Measurements from ENCODE around the gene PTGES.
"Not testable (repeated sequence)": the region's sequence is repeated elsewhere in the genome, so short reads cannot be mapped to it uniquely, and the experiment has no call there.

PTGES gene

DNA sequence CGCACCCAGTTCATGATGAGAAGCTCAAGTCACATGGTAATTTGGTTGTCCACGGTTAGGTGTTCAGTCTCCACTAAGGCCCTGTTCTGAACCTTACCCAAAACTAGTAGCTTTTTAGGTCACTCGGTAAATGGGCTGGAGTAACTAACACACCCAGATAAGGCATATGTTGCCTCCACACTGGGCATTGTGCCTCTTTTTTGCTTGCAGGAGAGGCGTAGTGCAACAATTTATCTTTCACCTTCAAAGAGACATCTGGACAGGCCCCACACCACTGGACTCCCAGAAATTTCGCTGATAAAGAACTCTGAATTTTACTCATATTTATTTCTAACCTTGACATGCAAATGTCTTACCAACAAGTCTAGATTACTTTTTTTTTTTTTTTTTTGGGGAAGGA, 16.8 kb upstream of the PTGES start:
- DNase-seq, result no peak

DNA sequence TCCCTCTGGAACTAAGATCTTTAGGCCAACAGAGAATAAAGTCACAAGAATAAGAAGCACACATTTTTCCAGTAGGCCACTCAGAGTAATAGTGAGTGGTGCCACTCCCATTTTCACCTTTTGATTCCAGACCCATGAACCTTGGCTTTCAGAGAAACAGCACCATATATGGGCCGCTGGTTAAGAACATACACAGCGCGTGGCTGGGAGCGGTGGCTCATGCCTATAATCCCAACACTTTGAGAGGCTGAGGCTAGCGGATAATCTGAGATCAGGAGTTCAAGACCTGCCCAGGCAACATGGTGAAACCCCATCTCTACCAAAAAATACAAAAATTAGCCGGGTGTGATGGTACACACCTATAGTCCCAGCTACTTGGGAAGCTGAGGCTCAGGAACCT, 15.6 kb upstream of the PTGES start:
- no peak for DNase-seq

DNA sequence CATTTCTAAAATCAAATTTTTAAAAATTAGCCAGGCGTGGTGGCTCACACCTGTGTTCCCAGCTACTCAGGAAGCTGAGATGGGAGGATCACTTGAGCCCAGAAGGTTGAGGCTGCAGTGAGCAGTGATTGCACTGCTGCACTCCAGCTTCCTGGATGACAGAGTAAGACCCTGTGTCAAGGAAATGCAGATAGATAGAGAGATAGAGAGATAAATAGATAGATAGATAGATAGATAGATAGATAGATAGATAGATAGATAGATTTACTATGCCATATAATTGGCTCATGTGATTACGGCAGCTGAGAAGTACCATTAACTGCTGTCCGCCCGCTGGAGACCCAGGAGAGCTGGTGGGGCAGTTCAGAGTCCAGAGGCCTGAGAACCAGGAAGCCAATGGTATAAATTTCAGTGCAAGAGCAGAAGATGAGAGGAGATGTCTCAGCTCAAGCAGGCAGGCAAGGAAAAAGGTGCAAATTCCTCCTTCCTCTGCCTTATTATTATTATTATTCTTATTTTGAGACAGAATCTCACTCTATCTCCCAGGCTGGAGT, 13.0 kb upstream of the PTGES start:
- no peak for DNase-seq

DNA sequence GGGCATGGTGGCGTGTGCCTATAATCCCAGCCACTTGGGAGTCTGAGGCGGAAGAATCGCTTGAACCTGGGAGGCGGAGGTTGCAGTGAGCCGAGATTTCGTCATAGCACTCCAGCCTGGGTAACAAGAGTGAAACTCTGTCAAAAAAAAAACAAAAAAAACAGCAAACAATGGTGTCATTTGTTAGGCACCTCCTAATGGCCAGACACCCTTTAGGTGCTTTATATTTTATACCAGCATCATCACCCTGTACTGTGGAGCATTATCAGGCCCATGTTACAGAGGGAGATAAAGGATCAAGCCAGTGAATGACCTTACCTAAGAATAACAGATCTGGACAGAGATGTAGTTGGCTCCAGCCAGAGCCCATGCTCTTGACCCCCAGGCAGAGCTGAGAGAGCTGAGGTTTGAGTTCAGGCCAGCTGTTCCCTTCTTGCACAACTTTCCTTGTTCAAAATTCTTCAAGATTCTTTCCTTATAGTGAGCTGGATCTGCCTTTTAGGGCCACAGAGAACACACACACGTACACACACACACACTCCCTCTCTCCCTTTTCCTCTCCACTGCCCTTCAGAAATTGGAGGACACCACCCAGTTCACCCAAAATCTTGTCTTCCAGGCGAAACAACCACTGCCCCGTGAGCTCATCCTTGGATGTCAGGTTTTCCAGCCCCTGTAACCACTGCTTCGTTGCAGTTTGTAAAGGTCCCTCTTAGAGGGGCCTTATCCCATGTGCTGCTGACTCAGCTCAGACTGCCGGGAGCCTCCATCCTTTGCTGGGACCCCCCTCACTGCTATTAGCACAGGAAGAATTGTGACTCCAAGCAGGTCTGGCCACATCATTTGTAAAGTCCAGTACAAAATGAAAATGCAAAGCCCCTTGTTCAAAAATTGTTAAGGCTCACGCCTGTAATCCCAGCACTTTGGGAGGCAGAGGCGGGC, 10.4 kb upstream of the PTGES start:
- DNase-seq, result peak; percentile 36

DNA sequence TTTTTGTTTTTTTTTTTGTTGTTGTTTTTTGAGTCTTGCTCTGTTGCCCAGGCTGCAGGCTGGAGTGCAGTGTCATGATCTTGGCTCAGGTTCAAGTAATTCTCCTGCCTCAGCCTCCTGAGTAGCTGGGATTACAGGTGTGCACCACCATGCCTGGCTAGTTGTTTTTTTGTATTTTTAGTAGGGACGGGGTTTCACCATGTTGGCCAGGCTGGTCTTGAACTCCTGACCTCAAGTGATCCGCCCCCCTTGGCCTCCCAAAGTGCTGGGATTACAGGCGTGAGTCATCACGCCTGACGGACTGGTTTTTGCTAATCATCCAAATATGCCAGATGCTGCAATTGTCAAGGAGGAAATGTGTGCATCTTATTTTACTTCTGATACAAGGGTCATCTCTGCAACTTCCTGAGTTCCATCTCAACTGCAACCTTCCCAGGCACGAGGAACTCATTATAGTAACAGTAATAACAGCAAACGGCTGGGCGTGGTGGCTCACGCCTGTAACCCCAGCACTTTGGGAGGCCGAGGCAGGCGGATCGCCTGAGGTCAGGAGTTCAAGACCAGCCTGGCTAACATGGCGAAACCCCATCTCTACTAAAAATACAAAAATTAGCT, 9.6 kb upstream of the PTGES start:
- DNase-seq, result peak; percentile 87

DNA sequence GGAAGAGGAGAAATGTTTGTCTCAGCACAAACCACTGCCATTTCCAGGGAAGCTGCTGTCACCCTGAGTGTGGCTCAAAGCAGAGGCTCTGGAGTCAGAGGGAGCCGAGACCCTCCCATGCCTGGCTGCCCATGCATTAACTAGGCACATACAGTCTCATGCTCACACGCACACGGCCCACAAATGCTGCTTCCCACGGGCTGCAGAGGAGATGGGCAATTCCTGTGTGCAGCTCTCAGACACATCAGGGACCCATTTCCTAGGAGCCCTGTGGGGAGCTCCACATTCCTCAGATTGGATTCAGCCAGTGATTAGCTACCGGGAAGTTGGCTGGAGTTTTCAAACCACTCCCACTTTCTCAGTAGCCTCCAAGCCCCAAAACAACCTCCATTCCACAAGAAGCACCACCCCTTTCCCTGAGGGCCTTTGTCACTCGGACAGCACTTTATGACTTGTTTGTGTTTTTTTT, 9.1 kb upstream of the PTGES start:
- no peak for DNase-seq

DNA sequence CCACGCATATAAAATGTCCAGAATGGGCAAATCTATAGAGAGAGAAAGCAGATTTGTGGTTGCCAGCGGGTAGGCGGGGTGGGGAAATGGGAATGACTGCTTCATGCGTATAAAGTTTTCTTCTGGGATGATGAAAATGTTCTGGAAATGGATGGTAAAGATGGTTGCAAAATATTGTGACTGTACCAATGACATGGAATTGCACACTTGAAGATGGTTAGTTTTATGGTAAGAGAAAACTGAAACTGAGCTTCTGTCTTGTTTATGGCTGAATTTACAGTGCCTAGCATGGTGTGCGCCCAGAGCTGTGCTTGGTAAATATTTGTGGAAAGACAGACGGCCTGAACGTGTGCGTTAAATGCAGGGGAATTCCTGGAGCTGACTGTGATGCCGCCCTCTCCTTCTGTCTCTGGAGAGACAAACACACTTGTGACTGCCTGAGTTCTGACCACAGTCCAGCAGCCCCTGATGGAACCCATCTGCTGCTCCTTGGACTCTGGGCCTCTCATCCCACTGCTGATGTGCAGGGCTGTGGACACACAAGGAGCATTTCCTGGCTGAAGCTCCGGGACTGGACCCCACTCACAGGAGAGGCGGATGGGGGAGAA, 8.6 kb upstream of the PTGES start:
- DNase-seq, result peak; percentile 64

DNA sequence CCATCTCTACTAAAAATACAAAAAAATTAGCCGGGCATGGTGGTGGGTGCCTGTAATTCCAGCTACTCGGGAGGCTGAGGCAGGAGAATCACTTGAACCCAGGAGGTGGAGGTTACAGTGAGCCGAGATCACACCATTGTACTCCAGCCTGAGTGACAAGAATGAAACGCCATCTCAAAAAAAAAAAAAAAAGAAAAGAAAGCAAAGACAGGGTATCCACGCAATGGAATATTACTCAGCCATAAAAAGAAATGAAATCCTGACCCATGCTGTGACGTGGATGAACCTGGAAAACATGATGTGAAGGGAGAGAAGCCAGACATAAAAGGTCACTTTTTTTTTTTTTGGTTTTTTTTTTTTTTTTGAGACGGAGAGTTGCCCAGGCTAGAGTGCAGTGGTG, 7.9 kb upstream of the PTGES start:
- not testable (repeated sequence) for DNase-seq

DNA sequence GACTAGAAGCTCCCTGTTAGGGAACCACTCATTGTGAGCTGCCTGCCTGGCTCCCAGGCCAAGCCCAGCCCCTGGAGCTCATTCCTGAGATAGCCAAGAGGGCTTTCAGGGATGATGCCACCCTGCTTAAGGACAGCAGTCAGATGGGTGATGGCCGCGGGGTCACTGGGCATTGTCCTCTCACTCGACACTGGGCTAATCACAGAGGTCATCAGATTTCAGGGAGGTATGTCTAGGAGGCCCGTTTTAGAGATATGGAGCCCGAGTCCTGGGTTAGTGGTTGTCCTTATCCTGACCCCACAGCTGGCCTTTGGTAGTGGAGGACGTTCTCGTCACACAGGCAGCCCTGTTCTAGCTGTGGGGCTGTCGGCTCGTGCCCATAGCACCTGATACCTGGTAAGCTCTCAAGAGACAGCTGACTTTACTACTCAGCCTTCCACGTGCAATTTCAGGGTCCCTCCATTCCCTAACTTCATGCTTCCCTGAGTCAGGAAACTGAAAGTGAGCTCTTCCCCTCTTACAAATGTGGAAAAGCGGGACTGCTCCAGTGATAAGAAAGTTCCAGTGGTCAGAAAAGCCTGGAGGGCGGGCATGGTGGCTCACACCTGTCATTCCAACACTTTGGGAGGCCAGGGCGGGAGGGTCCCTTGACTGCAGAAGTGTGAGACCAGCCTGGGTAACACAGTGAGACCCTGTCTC, 7.1 kb upstream of the PTGES start:
- DNase-seq, result no peak

DNA sequence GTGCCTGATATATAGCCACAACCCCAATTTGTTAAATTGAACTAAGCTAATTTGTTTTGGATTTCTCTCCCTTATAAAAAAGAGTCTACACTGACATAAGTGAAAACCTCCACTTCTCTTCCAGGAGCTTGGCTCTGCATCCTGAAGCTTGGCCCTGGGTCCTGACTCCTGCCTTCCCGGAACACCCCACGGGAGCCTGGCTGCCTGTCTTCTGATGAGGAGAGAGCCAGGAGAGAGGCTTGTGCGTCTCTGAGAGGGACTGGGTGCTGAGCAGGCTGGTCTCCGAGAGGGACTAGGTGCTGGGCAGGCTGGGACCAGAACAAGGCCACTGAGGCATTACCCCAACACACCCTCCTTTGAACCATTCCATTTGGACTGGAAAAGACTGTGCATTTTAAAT, 6.5 kb upstream of the PTGES start:
- no peak for DNase-seq

DNA sequence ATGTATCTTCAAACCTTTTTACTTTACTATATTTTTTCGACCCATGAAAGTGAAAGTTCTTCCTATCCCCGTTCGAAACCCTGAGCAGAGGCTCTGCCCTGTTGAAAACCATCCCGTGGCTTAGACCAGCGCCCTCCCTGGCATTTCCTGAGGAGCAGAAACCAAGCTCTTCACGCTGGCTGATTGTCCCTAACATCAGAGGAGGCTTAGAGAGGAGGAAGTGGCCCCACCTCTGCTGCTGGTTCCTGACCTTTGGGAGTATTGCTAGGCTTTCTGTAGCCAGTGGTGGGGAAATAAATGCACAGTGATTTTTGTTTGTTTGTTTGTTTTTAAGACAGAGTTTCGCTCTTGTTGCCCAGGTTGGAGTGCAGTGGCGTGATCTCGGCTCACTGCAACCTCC, 4.2 kb upstream of the PTGES start:
- DNase-seq, result peak; percentile 89

DNA sequence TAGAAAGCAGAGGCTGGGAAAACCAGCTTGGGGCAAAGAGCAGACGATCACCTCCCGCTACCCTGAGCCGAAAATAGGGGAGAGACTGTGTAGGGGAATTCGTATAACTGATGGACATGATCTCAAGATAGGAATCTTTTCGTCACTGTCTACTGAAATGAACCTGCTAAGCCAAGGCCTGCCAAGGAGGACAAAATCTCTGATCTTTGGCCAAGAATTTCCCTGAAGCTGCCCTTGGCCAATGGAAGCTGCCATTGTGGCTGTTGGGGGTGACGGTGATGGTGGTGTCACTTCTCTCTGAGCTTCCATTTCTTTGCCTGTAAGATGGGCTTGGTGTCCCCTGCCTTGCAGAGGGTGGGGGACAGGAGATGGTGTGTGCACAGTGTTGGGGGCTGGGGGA, 3.3 kb upstream of the PTGES start:
- no peak for DNase-seq

DNA sequence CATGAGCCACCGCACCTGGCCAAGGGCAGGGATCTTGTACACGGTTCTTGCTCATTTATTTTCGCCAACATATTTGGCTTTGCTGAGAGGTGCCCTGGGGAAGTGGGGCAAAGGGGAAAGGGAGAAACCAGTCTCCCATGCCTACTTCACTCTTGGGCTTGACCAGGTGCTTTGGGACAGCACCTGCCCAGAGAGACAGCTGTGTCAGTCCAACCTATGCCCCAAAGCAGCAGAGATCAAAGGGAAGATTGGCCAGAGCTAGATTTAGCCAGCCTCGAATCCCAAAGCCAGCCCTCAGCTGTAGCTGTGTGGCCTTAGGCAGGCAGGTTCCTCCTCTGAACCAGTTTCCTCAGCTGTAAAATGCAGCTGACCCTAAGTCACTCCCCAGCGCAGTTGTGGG, 2.3 kb upstream of the PTGES start:
- no peak for DNase-seq

DNA sequence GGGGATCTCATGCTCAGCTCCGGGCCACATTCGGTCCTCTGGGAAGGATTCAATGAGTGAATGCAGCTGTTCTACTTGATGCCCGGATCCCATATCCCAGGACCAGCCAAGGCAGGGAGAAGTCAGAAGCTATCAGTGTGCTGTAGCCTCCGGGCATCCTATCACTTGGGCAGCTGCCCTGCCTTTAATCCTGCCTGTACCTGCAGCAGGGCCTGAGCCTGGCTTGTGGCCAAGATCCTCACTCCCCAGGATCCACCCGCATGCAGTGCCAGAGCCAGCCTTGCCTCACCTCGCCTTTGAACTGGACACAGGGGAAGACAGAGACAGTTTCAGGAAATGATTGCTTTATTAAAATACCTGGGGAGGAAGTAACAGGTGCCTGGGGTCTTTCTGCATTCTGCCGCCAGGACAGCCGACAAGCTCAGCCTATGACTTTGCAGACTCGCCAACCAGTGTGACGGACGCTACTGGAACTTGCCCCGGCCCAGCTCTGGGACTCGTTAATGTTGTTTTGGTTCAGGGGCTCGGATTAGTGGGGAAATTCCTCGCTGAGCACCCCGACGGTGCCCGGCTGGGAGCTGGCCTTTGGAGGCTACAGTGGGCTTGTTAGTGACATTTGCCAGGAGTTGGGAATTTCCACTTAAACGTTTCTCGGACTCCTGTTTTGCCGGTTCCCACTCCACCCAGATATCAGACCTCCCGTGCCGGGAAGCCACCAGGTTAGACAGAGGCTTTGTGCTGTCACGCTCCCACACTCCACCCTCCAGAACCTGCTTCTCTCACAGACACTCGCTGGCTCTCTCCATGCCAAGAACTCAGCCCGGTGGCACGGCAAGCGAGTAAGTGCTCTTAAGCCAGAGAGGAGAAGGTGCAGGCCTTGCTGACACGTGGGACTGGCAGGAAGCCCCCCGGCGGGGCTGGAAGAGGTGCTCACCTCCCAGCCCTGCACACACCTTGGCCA, 721 bp downstream of the PTGES start:
- DNase-seq, result no peak

DNA sequence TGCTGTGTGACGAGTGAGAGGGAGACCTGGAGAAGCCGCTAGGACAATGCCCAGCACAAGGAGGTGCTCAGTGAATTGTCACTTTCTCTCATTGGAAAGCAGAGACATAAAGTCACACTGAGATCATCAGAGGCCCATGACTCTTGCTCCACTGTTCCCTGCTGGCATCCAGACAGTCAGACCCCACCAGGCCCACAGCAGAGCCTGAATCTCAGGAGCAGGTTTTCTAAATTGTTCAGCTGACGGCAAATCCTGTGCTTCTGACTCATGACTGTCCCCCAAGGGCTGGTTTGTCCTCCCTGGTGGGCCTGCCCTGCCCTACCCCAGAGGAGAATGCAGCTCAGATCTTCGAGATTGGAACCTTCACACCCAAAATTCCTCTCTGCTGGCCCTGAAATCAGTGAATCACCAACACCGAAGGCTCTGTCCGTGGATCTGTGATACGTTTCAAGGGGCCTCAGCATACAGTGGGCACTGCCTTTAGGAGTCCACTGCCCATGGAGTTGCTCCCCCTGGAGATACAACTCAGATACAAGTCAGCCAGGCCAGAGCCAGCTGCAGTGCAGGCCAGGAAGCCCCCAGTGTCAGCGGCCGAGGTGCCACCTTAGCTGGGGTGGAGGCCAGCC, 2.7 kb downstream of the PTGES start:
- no peak for DNase-seq

DNA sequence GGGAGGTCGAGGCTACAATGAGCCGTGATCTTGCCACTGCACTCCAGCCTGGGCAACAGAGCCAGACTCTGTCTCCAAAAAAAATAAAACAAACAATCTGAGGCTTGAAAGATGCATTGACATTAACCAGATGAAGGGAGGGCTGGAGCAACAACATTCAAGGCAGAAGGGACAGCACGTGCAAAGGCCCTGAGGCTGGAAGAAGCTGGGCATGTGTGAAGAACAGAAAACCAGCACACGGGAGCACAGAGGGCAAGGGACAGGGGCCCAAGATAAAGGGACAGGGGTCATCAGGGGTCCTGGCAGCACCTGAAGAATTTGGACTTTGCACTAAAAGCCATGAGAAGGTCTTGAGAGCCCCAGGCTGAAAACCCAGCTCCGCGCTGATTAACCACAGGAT, 3.3 kb downstream of the PTGES start:
- DNase-seq, result no peak

DNA sequence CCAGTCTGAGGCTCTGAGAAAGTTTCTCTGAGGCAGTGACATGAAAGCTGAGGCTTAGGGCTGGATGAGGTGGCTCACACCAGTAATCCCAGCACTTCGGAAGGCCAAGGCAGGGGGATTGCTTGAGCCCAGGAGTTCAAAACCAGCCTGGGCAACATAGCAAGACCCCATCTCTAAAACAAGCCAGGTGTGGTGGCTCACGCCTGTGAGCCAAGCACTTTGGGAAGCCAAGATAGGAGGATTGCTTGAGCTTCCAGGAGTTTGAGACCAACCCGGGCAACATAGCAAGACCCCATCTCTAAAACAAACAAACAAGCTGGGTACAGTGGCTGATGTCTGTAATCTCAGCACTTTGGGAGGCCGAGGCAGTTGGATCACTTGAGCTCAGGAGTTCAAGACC, 3.8 kb downstream of the PTGES start:
- not testable (repeated sequence) for DNase-seq

DNA sequence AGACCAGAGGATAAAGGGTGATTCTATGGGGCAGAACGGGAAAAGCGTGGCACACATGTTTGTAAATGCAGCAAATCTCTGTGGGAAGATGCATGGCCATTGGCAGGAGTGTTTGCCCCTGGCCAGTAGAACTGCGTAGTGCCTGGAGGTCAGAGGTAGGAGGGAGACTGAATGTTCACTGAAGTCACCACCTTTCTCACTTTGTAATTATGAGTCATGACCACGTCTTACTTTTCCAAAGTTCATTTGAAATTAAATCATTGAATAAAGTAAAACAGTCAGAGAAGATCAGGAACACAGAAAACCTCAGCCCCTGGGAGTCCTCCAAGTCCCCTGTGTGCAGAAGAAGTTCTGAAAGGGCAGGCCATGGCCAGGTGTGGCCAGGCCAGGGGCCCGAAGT, 4.6 kb downstream of the PTGES start:
- DNase-seq, result no peak

DNA sequence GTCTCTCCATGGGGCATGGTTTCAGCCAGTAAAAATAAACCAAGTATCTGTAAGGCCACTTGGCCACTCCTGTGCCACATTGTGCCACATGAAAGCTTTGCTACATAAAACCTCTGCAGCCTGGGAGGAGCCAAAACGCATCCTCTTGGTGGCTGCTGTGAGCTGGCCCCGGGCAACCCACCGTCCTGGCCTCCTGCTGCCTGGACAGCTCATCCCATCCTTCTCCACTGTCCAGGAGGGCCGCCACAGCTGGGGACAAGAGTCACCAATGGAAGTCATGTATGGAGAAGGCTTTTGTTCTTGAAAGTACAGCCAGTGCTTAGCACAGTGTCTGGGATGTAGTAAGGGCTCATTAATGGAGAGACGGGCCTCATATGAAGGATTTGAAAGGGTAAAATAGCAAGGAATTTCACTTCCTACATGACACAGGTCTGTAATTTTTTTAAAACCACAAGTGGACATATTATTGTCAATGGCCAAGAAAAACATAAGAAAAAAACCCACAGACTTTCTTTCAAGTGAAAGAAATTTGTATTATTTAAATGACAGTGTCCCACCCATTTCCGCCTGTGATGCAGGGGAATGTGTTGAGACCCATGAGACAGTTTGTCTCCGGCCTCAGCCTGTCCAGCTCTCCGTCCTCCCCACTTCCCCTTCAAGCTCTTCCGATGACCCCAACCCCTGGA, 6.6 kb downstream of the PTGES start:
- peak; percentile 32 for DNase-seq

DNA sequence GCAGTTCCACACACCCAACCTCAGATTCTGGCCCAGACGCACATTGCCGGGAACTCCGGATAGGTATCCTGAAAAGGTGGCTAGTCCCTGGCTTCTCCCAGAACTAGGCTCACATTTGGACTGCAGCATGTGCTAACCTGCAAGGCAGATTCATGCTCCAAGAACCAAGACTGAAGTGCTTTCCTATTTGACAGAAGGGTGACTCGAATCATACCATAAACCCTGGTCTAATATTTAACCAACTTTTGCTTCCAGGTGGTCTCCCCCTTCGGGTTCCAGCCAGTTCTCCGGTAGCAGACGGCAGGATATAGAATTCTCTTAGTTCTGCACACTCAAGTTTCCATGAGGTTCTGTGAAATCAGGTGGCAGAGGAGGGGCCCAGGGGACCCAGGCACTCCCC, 7.6 kb downstream of the PTGES start:
- no peak for DNase-seq
